Stimulated activated CD4-positive, alpha-beta T cell treated with anti-CD3 and anti-CD28 coated beads, Interleukin-1b, Interleukin-23, amount 100 ng/mL, for 1 hour (primary cell): ENCODE results near the gene OBSL1.

Source experiments
- DNase-seq, 2 donors: peaks; one replicate each; pipeline ENCODE4 v3.0.0-alpha.2; 2020; ENCODE audit warnings: low read depth in 2 of 2

OBSL1 gene

GRCh38 chr2:219596954-219597551 lies 25.7 kb upstream of the OBSL1 start:
- DNase-seq, result no peak

DNA sequence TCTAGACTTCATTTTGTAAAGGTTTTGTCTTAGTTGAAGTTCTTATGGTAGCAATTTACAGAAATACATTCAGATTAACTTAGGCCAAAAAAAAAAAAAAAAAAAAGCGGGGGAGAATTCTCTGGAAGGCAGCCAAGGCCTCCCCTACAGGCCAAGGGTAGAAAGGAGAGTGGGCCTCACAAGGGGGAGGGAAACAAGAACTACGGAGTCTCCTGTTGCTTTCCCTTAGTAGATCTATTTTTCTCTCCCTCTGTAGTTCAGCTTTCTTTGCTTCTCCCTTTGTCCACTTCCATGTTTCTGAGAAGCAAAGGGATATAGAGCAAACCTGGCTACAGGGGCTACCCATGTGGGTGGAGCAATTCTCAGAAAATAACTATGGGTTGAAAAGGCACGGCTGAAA lies 23.9 kb upstream of the OBSL1 start:
- no peak for DNase-seq

GRCh38 chr2:219593154-219593553 lies 21.8 kb upstream of the OBSL1 start:
- DNase-seq, result no peak

- DNase-seq, result no peak
Measured at GRCh38 chr2:219592736-219593135, 21.4 kb upstream of the OBSL1 start.

GRCh38 chr2:219591091-219591490 lies 19.8 kb upstream of the OBSL1 start:
- DNase-seq, result no peak

DNA sequence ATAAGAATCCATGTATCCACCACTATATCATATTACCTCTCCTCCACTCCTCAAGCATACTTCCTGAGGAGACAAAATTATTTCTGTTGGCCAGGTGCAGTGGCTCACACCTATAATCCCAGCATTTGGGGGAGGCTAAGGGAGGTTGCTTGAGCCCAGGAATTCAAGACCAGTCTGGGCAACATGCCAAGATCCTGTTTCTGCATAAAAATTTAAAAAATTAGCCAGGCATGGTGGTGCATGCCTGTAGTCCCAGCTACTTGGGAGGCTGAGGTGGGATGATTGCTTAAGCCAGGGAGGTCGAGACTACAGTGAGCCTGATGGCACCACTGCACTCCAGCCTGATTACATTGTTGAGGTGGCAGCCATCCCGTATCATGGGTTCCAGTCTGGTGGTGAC lies 10.0 kb upstream of the OBSL1 start:
- no peak for DNase-seq

DNA sequence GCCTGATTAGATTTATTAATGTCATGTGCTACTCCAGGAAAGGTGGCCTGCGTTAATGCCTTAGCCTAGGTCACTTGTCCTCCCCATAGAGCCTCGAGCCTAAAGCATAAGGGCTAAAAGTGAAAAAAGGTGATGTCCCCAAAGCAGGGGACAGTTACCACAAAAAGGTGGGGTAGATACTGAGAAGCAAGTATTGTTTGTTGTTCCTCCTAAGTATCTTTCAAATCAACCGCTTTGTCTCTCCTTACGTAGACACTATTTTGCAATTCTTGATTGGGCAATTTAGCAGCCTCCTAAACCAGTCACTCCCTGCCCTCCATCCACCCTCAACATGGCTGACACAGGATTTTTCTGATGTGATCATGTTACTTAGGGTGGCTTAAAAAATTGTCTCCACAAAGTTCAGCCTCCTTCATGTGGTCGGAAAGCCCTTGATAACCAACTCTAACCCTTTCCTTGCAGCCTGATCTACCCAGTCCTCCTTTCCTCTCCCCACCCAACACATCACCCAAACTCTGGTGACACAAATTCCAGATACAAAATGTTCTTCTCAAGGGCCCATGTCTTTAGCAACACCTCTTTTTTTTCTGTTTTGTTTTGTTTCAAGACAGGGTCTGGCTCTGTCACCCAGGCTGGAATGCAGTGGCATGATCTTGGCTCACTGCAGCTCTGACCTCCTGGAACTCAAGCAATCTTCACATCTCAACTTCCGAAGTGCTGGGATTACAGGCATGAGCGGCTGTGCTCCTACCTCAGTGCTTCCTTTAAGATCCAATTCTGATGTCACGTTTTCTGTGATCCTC lies 7.7 kb upstream of the OBSL1 start:
- DNase-seq, result no peak

GRCh38 chr2:219576505-219577388 lies 5.4 kb upstream of the OBSL1 start:
- no peak for DNase-seq

DNA sequence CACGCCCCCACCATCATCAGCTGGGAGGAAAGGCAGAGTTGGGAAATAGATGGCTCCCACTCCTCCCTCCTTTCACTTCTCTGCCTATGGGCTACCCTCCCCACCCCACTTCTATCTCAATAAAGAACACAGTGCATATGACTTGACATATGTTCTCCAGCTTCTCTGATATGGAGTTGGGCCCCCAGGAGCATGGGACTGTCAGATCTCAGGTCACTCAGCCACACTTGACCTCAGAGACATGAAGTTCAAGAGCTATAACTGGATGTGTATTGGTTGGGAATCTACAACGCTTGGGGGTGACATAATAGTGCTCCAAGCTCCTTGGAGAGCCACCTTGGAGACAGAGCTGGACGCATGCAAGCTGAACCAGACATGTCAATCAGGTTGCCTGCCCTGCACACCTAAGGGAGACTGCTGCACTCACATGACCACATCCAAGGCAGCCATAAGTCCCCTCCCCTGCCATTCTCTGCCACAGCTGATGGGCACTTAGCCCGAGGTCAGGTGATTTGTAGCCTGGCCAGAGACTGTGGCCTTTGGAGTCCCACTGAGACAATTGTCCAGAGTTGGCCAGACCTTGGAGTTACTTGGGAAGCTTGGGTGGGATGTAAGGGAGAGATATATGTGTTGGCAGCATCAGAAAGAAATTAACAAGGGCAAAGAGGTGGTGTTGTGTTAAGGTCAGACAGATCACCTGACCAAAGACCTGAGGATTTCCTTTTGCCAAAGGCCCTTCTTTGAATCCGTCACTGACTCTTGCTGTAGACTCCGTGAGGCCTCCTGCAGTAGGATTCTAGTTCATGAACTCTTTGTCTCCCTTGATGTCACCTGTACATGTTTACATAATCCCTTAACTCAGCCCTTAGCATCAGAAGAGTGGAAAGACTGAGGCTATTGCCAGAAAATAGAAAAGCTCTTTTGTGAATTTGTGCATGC lies 4.5 kb upstream of the OBSL1 start:
- no peak for DNase-seq

GRCh38 chr2:219574484-219575311 lies 3.4 kb upstream of the OBSL1 start:
- no peak for DNase-seq

GRCh38 chr2:219573166-219573565 lies 1.8 kb upstream of the OBSL1 start:
- DNase-seq, result no peak

GRCh38 chr2:219572237-219573001 lies 1.1 kb upstream of the OBSL1 start, which contains the start of gene INHA:
TSS of gene INHA (plus strand) at chr2:219572310. CDS start at chr2:219572375, 65 bp downstream.
- DNase-seq, result no peak

- DNase-seq, result no peak
Measured at GRCh38 chr2:219570924-219571310, 422 bp downstream of the OBSL1 start.

DNA sequence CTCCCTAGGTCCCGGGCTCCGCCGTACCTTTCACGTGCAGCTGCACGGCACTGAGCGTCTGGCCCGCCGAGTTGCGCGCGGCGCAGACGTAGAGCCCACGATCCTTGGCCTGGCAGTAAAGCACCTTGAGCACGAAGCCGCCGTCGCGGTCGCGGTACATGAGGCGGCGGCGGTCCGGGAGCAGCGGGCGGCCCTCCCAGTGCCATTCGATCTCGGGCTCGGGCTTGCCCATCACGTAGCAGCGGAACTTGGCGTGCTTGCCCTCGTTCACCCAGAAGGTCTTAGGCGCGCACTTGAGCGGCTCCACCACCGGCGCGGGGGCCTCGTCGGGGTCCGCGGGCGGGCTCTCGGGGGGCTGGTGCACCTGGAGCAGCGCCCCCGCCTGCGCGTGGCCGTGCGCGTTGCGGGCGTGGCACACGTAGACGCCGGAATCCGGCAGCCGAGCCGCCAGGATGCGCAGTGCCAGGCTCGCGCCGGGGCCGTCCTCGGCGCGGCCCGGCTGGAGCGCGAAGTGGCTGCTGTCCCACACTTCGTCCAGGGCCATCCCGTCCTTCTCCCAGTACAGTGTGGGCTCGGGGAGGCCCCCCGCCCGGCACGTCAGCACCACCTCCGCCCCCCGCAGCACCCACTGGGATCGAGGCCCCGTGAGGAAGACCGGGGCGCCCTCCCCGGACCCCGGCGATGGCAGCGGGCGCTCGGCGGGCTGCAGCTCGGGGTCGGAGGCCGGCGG lies 980 bp downstream of the OBSL1 start:
- no peak for DNase-seq

DNA sequence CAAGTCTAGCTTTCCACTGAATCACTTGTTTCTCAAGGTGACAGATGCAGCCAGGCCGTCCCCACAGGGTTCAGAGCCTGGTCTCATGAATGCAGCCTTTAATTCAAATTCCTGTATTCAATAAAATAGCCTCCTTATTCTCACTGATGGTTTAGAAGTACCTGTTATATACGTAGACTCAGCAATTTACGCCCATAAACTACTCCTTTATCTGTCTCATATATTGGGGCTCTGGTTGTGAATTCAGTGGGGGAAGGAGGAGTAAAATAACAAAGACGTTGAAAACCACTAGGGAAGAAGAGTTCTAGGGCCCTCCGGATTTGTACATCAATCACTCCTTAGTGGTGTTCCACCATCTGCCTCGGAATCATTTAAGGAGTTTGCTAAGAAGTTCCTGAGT lies 1.7 kb downstream of the OBSL1 start:
- DNase-seq, result no peak

- no peak for DNase-seq
Measured at GRCh38 chr2:219569041-219569440, 2.3 kb downstream of the OBSL1 start.

DNA sequence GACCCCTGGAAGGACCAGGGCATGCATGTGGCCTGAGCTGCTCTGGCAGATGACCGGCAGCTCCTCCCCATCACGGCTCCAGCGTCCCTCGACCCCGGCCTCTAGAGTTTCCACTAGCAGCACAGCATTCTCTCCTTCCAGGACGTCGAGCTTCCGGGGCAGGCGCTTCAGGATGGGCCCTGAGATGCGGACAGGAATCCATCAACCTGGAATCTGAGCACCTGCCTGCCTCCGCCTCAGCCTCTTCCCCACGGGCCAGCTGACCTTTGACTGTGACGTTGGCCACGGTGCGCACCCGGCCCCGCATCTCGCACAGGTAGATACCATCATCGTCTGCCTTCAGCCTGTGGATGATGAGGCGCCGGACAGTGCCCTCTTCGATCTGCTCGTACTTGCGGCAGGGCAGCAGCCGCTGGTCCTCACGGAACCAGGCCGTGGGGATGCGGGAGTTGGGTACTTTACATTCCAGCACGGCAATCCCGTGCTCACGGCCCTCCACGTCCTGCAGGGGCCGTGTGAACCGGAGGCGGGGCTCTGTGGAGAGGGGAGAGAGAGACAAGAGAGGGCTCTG lies 3.5 kb downstream of the OBSL1 start:
- no peak for DNase-seq

DNA sequence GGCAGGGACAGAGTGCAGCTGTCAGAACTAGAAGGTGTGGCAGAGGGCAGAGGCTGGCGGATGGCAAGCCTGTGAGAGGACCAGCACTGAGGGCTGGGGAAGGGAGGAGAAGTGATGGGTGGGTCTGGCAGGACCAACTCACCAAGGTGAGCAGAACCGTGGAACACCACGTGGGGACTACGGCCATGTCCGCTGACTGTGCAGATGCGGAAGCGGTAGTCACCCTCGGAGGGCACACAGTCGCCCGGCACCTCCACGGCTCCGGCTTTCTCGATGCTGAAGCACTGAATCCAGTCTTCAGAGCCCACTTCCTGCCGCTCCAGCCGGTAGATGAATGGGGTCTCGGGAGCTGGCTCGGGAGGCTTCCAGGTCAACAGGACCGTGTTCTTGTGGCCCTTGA lies 4.2 kb downstream of the OBSL1 start:
- DNase-seq, result no peak

GRCh38 chr2:219566640-219567039 lies 4.7 kb downstream of the OBSL1 start:
- no peak for DNase-seq
